Smooth muscle cell (in vitro differentiated cells): Measurements from ENCODE around the gene CNTN5. TPM values are rescaled to one million over a fixed set of nuclear protein-coding genes. Genes with fewer than 3 reads are reported as not detected.

Experiments
- DNase-seq: peaks from one replicate; lab custom pipeline; 2025; ENCODE audit not compliant: unreplicated experiment; lab: John Stamatoyannopoulos, UW
- H2AFZ ChIP-seq: fragments of 200-600 bp; sonication (generic); 2 replicates; pipeline ENCODE4 v1.6.0; 2016; ENCODE audit warnings: antibody characterized with exemption, low read depth, mild to moderate bottlenecking
- H3F3A ChIP-seq: fragments of 200-600 bp; sonication (generic); 2 replicates; pipeline ENCODE4 v1.6.0; 2017; ENCODE audit warnings: antibody characterized with exemption, low read depth
- H3K27ac ChIP-seq: fragments of 200-600 bp; sonication (generic); 2 replicates; pipeline ENCODE4 v1.5.1; 2016; ENCODE audit warnings: low read depth, mild to moderate bottlenecking
- H3K27me3 ChIP-seq: fragments of 200-600 bp; sonication (generic); 2 replicates; pipeline ENCODE4 v1.6.1; 2016; ENCODE audit warnings: low read depth, mild to moderate bottlenecking
- H3K36me3 ChIP-seq: fragments of 200-600 bp; sonication (generic); 2 replicates; pipeline ENCODE4 v1.5.1; 2016; ENCODE audit warnings: low read depth
- H3K4me1 ChIP-seq: fragments of 200-600 bp; sonication (generic); 2 replicates; pipeline ENCODE4 v1.5.1; 2016; ENCODE audit warnings: low read depth
- H3K4me2 ChIP-seq: fragments of 200-600 bp; sonication (generic); 2 replicates; pipeline ENCODE4 v1.6.0; 2016; ENCODE audit warnings: mild to moderate bottlenecking
- H3K4me3 ChIP-seq: fragments of 200-600 bp; sonication (generic); 2 replicates; pipeline ENCODE4 v1.5.1; 2016; ENCODE audit warnings: mild to moderate bottlenecking
- H3K79me2 ChIP-seq: fragments of 200-600 bp; sonication (generic); 2 replicates; pipeline ENCODE4 v1.6.0; 2016; ENCODE audit warnings: low read depth, mild to moderate bottlenecking
- H3K9ac ChIP-seq: fragments of 200-600 bp; sonication (generic); 2 replicates; pipeline ENCODE4 v1.6.0; 2016; ENCODE audit warnings: low read depth
- H3K9me3 ChIP-seq: fragments of 200-600 bp; sonication (generic); replicated peaks from 2 replicates; pipeline ENCODE4 v1.5.1; 2016; ENCODE audit warnings: low read depth
- H4K20me1 ChIP-seq: fragments of 200-600 bp; sonication (generic); 2 replicates; pipeline ENCODE4 v1.6.0; 2016; ENCODE audit warnings: low read depth
- CTCF ChIP-seq: fragments of 200-600 bp; sonication (generic); IDR thresholded peaks from 2 replicates; pipeline ENCODE4 v1.5.1; 2017; ENCODE audit warnings: borderline replicate concordance, mild to moderate bottlenecking, antibody characterized with exemption; ENCODE audit not compliant: insufficient read depth, poor library complexity, severe bottlenecking
- WGBS: methylation state at CpG from one replicate; pipeline ENCODE4 v1.1.7; 2016; ENCODE audit warnings: low lambda C conversion rate; 5-methylcytosine and 5-hydroxymethylcytosine counted together
- polyA plus RNA-seq: library from polyadenylated mRNA; unstranded; fragments of >200 nt; fragmentation: Nextera tagmentation; extraction: Ambion mirVana; gene quantifications from 2 replicates; pipeline ENCODE4 v1.2.1, GENCODE V29; 2016
- total RNA-seq: library from RNA; depleted of rRNA; stranded (reverse); fragments of >200 nt; gene quantifications from 2 replicates; pipeline ENCODE4 v1.2.3, GENCODE V29; 2014

CNTN5 gene
- total and polyA plus RNA-seq, 2 experiments from 2014 or later: 0.97 to 3.1 TPM

GRCh38 chr11:99198215-99198614, 177.5 kb downstream of the CNTN5 start:
- no peak for DNase-seq
- no peak overlapping the region for H3K4me2 ChIP-seq
- TF ChIP-seq CTCF: no peak

GRCh38 chr11:99199341-99199740, 178.6 kb downstream of the CNTN5 start:
- no peak overlapping the region for H3K9ac ChIP-seq
- H3K79me2 ChIP-seq: no peaks in the 10 kb centered on the region
- H2AFZ ChIP-seq: no peak overlapping the region
- TF ChIP-seq CTCF: no peak
- H3K36me3 ChIP-seq: no peaks in the 10 kb centered on the region
- no peaks in the 10 kb centered on the region for H3K9me3 ChIP-seq
- no peaks in the 10 kb centered on the region for H4K20me1 ChIP-seq
- H3K27ac ChIP-seq: no peak overlapping the region
- H3K4me3 ChIP-seq: no peak overlapping the region
- DNase-seq: no peak
- WGBS: 77% methylated on average over 3 of the region's 3 CpGs
- no peak overlapping the region for H3K4me2 ChIP-seq
- H3K4me1 ChIP-seq: no peaks in the 10 kb centered on the region
- H3F3A ChIP-seq: no peaks in the 10 kb centered on the region
- H3K27me3 ChIP-seq: no peaks in the 10 kb centered on the region

More at GRCh38 chr11:99198215-99198614, 177.5 kb downstream of the CNTN5 start:
- Histone ChIP-seq H3K9me3 (no peaks in the 10 kb centered on the region), H2AFZ (no peak overlapping the region), H3K36me3 (no peaks in the 10 kb centered on the region), H3K27me3 (no peaks in the 10 kb centered on the region), H3K4me1 (no peaks in the 10 kb centered on the region), H3K27ac (no peak overlapping the region), H3F3A (no peaks in the 10 kb centered on the region), H3K79me2 (no peaks in the 10 kb centered on the region), H4K20me1 (no peaks in the 10 kb centered on the region), H3K4me3 (no peak overlapping the region), H3K9ac (no peak overlapping the region)
- WGBS: 73% methylated on average over 3 of the region's 3 CpGs

GRCh38 chr11:99200720-99201119, 180.0 kb downstream of the CNTN5 start:
- no peaks in the 10 kb centered on the region for H3K36me3 ChIP-seq
- no peaks in the 10 kb centered on the region for H3K9me3 ChIP-seq
- no peak overlapping the region for H2AFZ ChIP-seq
- H3K27me3 ChIP-seq: no peaks in the 10 kb centered on the region
- no peak overlapping the region for H3K27ac ChIP-seq
- H3K4me1 ChIP-seq: no peaks in the 10 kb centered on the region
- H3K9ac ChIP-seq: no peak overlapping the region
- no peak overlapping the region for H3K4me3 ChIP-seq
- no peak for TF ChIP-seq CTCF
- no peak for DNase-seq
- H3K4me2 ChIP-seq: no peak overlapping the region
- no peaks in the 10 kb centered on the region for H4K20me1 ChIP-seq
- no peaks in the 10 kb centered on the region for H3F3A ChIP-seq
- H3K79me2 ChIP-seq: no peaks in the 10 kb centered on the region
- 79% methylated on average over 3 of the region's 3 CpGs for WGBS

- Histone ChIP-seq H3K4me1 (no peaks in the 10 kb centered on the region), H3K4me2 (no peak overlapping the region), H3K79me2 (no peaks in the 10 kb centered on the region), H2AFZ (no peak overlapping the region), H4K20me1 (no peaks in the 10 kb centered on the region), H3K27me3 (no peaks in the 10 kb centered on the region), H3F3A (no peaks in the 10 kb centered on the region), H3K9me3 (no peaks in the 10 kb centered on the region), H3K36me3 (no peaks in the 10 kb centered on the region), H3K9ac (no peak overlapping the region), H3K27ac (no peak overlapping the region), H3K4me3 (no peak overlapping the region)
- no peak for TF ChIP-seq CTCF
- DNase-seq: no peak
- WGBS: 50% methylated on average over 1 of the region's 1 CpG
These were observed 188.1 kb downstream of the CNTN5 start for GRCh38 chr11:99208813-99209212.
